ENCODE data around the gene LNP1.

DNA sequence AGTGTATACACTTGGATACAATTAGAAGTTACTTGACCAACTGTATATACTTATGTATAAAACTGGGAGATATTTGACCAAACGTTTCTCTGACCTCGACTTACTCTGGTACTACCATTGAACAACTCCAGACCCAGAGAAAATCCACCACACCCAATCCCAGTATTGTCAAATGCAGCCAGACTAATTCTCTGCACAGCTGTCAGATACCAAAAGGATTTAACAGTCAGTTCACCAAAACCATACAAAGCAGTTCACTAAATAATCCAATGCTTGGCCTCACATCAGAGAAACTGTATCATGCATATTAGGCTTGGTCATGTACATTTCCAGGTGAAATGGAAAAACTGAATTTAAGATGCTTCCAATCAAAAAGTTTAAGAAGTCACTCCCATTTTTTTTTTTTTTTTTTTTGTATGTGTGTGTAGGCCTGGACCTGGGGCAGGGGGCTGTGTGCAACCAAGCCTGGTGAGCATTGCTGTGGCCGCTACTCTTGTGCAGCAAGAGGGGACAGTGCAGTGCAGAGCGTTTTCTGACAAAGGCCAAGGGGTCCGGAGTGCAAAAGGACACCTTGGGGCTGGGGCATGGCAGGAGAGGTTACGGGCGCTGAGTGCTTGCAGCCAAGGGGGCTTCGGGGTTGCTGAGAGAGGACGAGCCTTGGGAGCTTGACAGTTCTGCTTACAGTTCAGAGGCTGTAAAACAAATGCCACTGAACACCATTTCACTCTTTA is 1.8 kb upstream of the LNP1 start:
- TF ChIP-seq, protein P1, sequence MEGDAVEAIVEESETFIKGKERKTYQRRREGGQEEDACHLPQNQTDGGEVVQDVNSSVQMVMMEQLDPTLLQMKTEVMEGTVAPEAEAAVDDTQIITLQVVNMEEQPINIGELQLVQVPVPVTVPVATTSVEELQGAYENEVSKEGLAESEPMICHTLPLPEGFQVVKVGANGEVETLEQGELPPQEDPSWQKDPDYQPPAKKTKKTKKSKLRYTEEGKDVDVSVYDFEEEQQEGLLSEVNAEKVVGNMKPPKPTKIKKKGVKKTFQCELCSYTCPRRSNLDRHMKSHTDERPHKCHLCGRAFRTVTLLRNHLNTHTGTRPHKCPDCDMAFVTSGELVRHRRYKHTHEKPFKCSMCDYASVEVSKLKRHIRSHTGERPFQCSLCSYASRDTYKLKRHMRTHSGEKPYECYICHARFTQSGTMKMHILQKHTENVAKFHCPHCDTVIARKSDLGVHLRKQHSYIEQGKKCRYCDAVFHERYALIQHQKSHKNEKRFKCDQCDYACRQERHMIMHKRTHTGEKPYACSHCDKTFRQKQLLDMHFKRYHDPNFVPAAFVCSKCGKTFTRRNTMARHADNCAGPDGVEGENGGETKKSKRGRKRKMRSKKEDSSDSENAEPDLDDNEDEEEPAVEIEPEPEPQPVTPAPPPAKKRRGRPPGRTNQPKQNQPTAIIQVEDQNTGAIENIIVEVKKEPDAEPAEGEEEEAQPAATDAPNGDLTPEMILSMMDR (IDR thresholded peaks at IDR 0.05; ENCODE audit: control extremely low read depth in 1 of 3, insufficient read depth in 1 of 3, low read depth in 1 of 3, low read length in 3 of 3) = no peak
- TF ChIP-seq POLR2A (IDR thresholded peaks at IDR 0.05; ENCODE audit: control extremely low read depth in 1 of 2, low read depth in 2 of 2, low read length in 2 of 2) (no peak), EZH2 (IDR thresholded peaks at IDR 0.05; ENCODE audit: low read depth, low read length, severe bottlenecking) (no peak), POLR2AphosphoS5 (IDR thresholded peaks at IDR 0.05; ENCODE audit: low read depth, low read length) (no peak)
- TF ChIP-seq, protein P2, sequence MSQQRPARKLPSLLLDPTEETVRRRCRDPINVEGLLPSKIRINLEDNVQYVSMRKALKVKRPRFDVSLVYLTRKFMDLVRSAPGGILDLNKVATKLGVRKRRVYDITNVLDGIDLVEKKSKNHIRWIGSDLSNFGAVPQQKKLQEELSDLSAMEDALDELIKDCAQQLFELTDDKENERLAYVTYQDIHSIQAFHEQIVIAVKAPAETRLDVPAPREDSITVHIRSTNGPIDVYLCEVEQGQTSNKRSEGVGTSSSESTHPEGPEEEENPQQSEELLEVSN (IDR thresholded peaks at IDR 0.05) = no peak
